Mesendoderm (in vitro differentiated cells): Measurements from ENCODE around the gene GAB2.

ENCODE experiments used
- DNase-seq: peaks from one replicate; pipeline ENCODE4 v3.0.0; 2013
- H2AK5ac ChIP-seq: 2 replicates; pipeline ENCODE4 v1.6.1; 2013; ENCODE audit warnings: low read length, inconsistent platforms
- H2BK120ac ChIP-seq: 2 replicates; pipeline ENCODE4 v1.6.1; 2013; ENCODE audit warnings: low read depth, mild to moderate bottlenecking, low read length, moderate library complexity, mixed read lengths
- H2BK15ac ChIP-seq: replicated peaks from 2 replicates; pipeline ENCODE4 v1.6.1; 2013; ENCODE audit warnings: low read depth, mild to moderate bottlenecking, moderate library complexity
- H2BK5ac ChIP-seq: 2 replicates; pipeline ENCODE4 v1.6.1; 2013; ENCODE audit warnings: low read length, inconsistent platforms
- H3K18ac ChIP-seq: 2 replicates; pipeline ENCODE4 v1.6.1; 2013; ENCODE audit warnings: mild to moderate bottlenecking, low read length, mixed read lengths
- H3K23ac ChIP-seq: one replicate; pipeline ENCODE4 v1.6.1; 2013; ENCODE audit warnings: low read length
- H3K27ac ChIP-seq: 2 replicates; pipeline ENCODE4 v1.5.1; 2013; ENCODE audit warnings: low read depth, mild to moderate bottlenecking, inconsistent platforms, low read length, moderate library complexity
- H3K27me3 ChIP-seq: 2 replicates; pipeline ENCODE4 v1.6.1; 2013; ENCODE audit warnings: low read length, control low read depth, mild to moderate bottlenecking, inconsistent platforms; ENCODE audit not compliant: insufficient read depth, poor library complexity
- H3K36me3 ChIP-seq: 2 replicates; pipeline ENCODE4 v1.6.1; 2013; ENCODE audit warnings: low read length, inconsistent platforms; ENCODE audit not compliant: control insufficient read depth, insufficient read depth
- H3K4ac ChIP-seq: one replicate; pipeline ENCODE4 v1.6.1; 2013; ENCODE audit warnings: low read depth, mild to moderate bottlenecking, low read length, moderate library complexity
- H3K4me1 ChIP-seq: 2 replicates; pipeline ENCODE4 v1.6.1; 2013; ENCODE audit warnings: low read depth, low read length, inconsistent platforms; ENCODE audit not compliant: control insufficient read depth
- H3K4me2 ChIP-seq: 2 replicates; pipeline ENCODE4 v1.6.1; 2013; ENCODE audit warnings: low read length
- H3K4me3 ChIP-seq: 2 replicates; pipeline ENCODE4 v1.5.1; 2013; ENCODE audit warnings: mild to moderate bottlenecking, low read length
- H3K56ac ChIP-seq: one replicate; pipeline ENCODE4 v1.6.1; 2013; ENCODE audit warnings: low read length
- H3K79me1 ChIP-seq: 2 replicates; pipeline ENCODE4 v1.6.1; 2013; ENCODE audit warnings: low read length, inconsistent platforms
- H3K79me2 ChIP-seq: 2 replicates; pipeline ENCODE4 v1.6.1; 2013; ENCODE audit warnings: mild to moderate bottlenecking, low read length; ENCODE audit not compliant: control insufficient read depth, insufficient read depth
- H3K9ac ChIP-seq: 2 replicates; pipeline ENCODE4 v1.6.1; 2013; ENCODE audit warnings: low read length, inconsistent platforms
- H4K5ac ChIP-seq: one replicate; pipeline ENCODE4 v1.6.1; 2013; ENCODE audit warnings: low read length
- H4K8ac ChIP-seq: one replicate; pipeline ENCODE4 v1.6.1; 2013; ENCODE audit warnings: low read depth, mild to moderate bottlenecking, control low read depth, low read length, moderate library complexity
- WGBS: extraction: QIAGEN DNeasy Blood & Tissue Kit; methylation state at CpG from one replicate; pipeline ENCODE4 v1.1.7; 2013; ENCODE audit warnings: low lambda C conversion rate, missing lambda C conversion rate; ENCODE audit not compliant: insufficient coverage; ENCODE audit errors: extremely low coverage; 5-methylcytosine and 5-hydroxymethylcytosine counted together

The GAB2 gene

GRCh38 chr11:78344094-78344493 lies 73.5 kb downstream of the GAB2 start:
- H3K27ac ChIP-seq, result no peak overlapping the region
- no peak overlapping the region for H2BK15ac ChIP-seq
- no peaks in the 10 kb centered on the region for H3K79me2 ChIP-seq
- H3K79me1 ChIP-seq, result no peaks in the 10 kb centered on the region
- no peak for DNase-seq
- WGBS, result no CpG with 5 or more reads among the region's 1 CpG
- H3K4ac ChIP-seq, result no peak overlapping the region
- no peaks in the 10 kb centered on the region for H3K27me3 ChIP-seq
- no peak overlapping the region for H3K23ac ChIP-seq
- no peak overlapping the region for H3K9ac ChIP-seq
- H2BK120ac ChIP-seq, result no peak overlapping the region
- H3K56ac ChIP-seq, result no peak overlapping the region
- H3K4me3 ChIP-seq, result no peak overlapping the region
- H2AK5ac ChIP-seq, result no peak overlapping the region
- H3K36me3 ChIP-seq, result no peaks in the 10 kb centered on the region
- H3K18ac ChIP-seq, result no peak overlapping the region
- no peak overlapping the region for H2BK5ac ChIP-seq
- no peak overlapping the region for H4K8ac ChIP-seq
- no peaks in the 10 kb centered on the region for H3K4me1 ChIP-seq
- no peak overlapping the region for H3K4me2 ChIP-seq
- no peak overlapping the region for H4K5ac ChIP-seq

- no peak overlapping the region for H2BK15ac ChIP-seq
- H4K5ac ChIP-seq, result no peak overlapping the region
- no peak overlapping the region for H2BK120ac ChIP-seq
- H3K36me3 ChIP-seq, result no peaks in the 10 kb centered on the region
- H3K18ac ChIP-seq, result no peak overlapping the region
- H4K8ac ChIP-seq, result no peak overlapping the region
- H3K9ac ChIP-seq, result no peak overlapping the region
- H2AK5ac ChIP-seq, result no peak overlapping the region
- H3K56ac ChIP-seq, result no peak overlapping the region
- no peak overlapping the region for H3K4ac ChIP-seq
- H3K79me2 ChIP-seq, result no peaks in the 10 kb centered on the region
- no CpG with 5 or more reads among the region's 2 CpGs for WGBS
- H3K27me3 ChIP-seq, result no peaks in the 10 kb centered on the region
- no peaks in the 10 kb centered on the region for H3K79me1 ChIP-seq
- no peak for DNase-seq
- H2BK5ac ChIP-seq, result no peak overlapping the region
- no peak overlapping the region for H3K4me2 ChIP-seq
- H3K27ac ChIP-seq, result no peak overlapping the region
- H3K4me1 ChIP-seq, result no peaks in the 10 kb centered on the region
- H3K4me3 ChIP-seq, result no peak overlapping the region
- H3K23ac ChIP-seq, result no peak overlapping the region
Observed at GRCh38 chr11:78343303-78343702, 74.3 kb downstream of the GAB2 start.

GRCh38 chr11:78341841-78342240 lies 75.8 kb downstream of the GAB2 start:
- DNase-seq, result no peak
- Histone ChIP-seq H3K79me1 (no peaks in the 10 kb centered on the region), H3K18ac (no peak overlapping the region), H2BK15ac (no peak overlapping the region), H2BK120ac (no peak overlapping the region), H3K27me3 (no peaks in the 10 kb centered on the region), H3K4me2 (no peak overlapping the region), H3K27ac (no peak overlapping the region), H2AK5ac (no peak overlapping the region), H2BK5ac (no peak overlapping the region), H3K4me3 (no peak overlapping the region), H4K5ac (no peak overlapping the region), H3K36me3 (no peaks in the 10 kb centered on the region), H3K56ac (no peak overlapping the region), H4K8ac (no peak overlapping the region), H3K9ac (no peak overlapping the region), H3K79me2 (no peaks in the 10 kb centered on the region), H3K4me1 (no peaks in the 10 kb centered on the region), H3K4ac (no peak overlapping the region), H3K23ac (no peak overlapping the region)
- no CpG with 5 or more reads among the region's 2 CpGs for WGBS

- H3K4me3 ChIP-seq, result no peak overlapping the region
- H3K4me1 ChIP-seq, result no peaks in the 10 kb centered on the region
- no peak overlapping the region for H3K23ac ChIP-seq
- no peak overlapping the region for H2AK5ac ChIP-seq
- DNase-seq, result no peak
- no peaks in the 10 kb centered on the region for H3K27me3 ChIP-seq
- H3K27ac ChIP-seq, result no peak overlapping the region
- no peak overlapping the region for H2BK15ac ChIP-seq
- no peak overlapping the region for H3K56ac ChIP-seq
- H3K79me1 ChIP-seq, result no peaks in the 10 kb centered on the region
- H3K4me2 ChIP-seq, result no peak overlapping the region
- H2BK5ac ChIP-seq, result no peak overlapping the region
- no peak overlapping the region for H4K5ac ChIP-seq
- no peak overlapping the region for H3K4ac ChIP-seq
- H3K79me2 ChIP-seq, result no peaks in the 10 kb centered on the region
- no peak overlapping the region for H2BK120ac ChIP-seq
- WGBS, result no CpG with 5 or more reads among the region's 2 CpGs
- H3K18ac ChIP-seq, result no peak overlapping the region
- no peak overlapping the region for H3K9ac ChIP-seq
- H3K36me3 ChIP-seq, result no peaks in the 10 kb centered on the region
- H4K8ac ChIP-seq, result no peak overlapping the region
Observed at GRCh38 chr11:78340530-78340929, 77.1 kb downstream of the GAB2 start.

GRCh38 chr11:78339945-78340344 lies 77.7 kb downstream of the GAB2 start:
- no peak overlapping the region for H2AK5ac ChIP-seq
- H3K4me1 ChIP-seq, result no peaks in the 10 kb centered on the region
- no peak for DNase-seq
- H3K27me3 ChIP-seq, result no peaks in the 10 kb centered on the region
- no peak overlapping the region for H4K8ac ChIP-seq
- H2BK120ac ChIP-seq, result no peak overlapping the region
- no peak overlapping the region for H4K5ac ChIP-seq
- no peak overlapping the region for H3K18ac ChIP-seq
- no peak overlapping the region for H3K27ac ChIP-seq
- H3K4me2 ChIP-seq, result no peak overlapping the region
- H2BK5ac ChIP-seq, result no peak overlapping the region
- no CpG with 5 or more reads among the region's 3 CpGs for WGBS
- H3K79me1 ChIP-seq, result no peaks in the 10 kb centered on the region
- H2BK15ac ChIP-seq, result no peak overlapping the region
- no peaks in the 10 kb centered on the region for H3K36me3 ChIP-seq
- H3K4me3 ChIP-seq, result no peak overlapping the region
- H3K56ac ChIP-seq, result no peak overlapping the region
- H3K79me2 ChIP-seq, result no peaks in the 10 kb centered on the region
- no peak overlapping the region for H3K9ac ChIP-seq
- no peak overlapping the region for H3K4ac ChIP-seq
- H3K23ac ChIP-seq, result no peak overlapping the region

- no peak overlapping the region for H3K18ac ChIP-seq
- no peak overlapping the region for H3K4me2 ChIP-seq
- H3K27ac ChIP-seq, result no peak overlapping the region
- no peak overlapping the region for H4K8ac ChIP-seq
- H2BK5ac ChIP-seq, result no peak overlapping the region
- H3K79me1 ChIP-seq, result no peaks in the 10 kb centered on the region
- H3K23ac ChIP-seq, result no peak overlapping the region
- no peak overlapping the region for H2BK120ac ChIP-seq
- no peaks in the 10 kb centered on the region for H3K36me3 ChIP-seq
- no peaks in the 10 kb centered on the region for H3K27me3 ChIP-seq
- no peak overlapping the region for H3K9ac ChIP-seq
- H3K4ac ChIP-seq, result no peak overlapping the region
- WGBS, result no CpG with 5 or more reads among the region's 1 CpG
- no peak overlapping the region for H3K4me3 ChIP-seq
- no peak for DNase-seq
- H3K4me1 ChIP-seq, result no peaks in the 10 kb centered on the region
- H4K5ac ChIP-seq, result no peak overlapping the region
- no peaks in the 10 kb centered on the region for H3K79me2 ChIP-seq
- no peak overlapping the region for H2AK5ac ChIP-seq
- H2BK15ac ChIP-seq, result no peak overlapping the region
- H3K56ac ChIP-seq, result no peak overlapping the region
Observed at GRCh38 chr11:78339483-78339882, 78.1 kb downstream of the GAB2 start.
